GM19372 (cell line): Measurements from ENCODE around the gene TBX2.
"Not testable (repeated sequence)": the region's sequence is repeated elsewhere in the genome, so short reads cannot be mapped to it uniquely, and the experiment has no call there.

Experiments
- ATAC-seq: cut with Tn5 transposase; IDR thresholded peaks from one replicate; pipeline ENCODE4 v1.9.1; 2021; ENCODE audit warnings: mild to moderate bottlenecking, low read depth, moderate library complexity; ENCODE audit not compliant: unreplicated experiment

The TBX2 gene

DNA sequence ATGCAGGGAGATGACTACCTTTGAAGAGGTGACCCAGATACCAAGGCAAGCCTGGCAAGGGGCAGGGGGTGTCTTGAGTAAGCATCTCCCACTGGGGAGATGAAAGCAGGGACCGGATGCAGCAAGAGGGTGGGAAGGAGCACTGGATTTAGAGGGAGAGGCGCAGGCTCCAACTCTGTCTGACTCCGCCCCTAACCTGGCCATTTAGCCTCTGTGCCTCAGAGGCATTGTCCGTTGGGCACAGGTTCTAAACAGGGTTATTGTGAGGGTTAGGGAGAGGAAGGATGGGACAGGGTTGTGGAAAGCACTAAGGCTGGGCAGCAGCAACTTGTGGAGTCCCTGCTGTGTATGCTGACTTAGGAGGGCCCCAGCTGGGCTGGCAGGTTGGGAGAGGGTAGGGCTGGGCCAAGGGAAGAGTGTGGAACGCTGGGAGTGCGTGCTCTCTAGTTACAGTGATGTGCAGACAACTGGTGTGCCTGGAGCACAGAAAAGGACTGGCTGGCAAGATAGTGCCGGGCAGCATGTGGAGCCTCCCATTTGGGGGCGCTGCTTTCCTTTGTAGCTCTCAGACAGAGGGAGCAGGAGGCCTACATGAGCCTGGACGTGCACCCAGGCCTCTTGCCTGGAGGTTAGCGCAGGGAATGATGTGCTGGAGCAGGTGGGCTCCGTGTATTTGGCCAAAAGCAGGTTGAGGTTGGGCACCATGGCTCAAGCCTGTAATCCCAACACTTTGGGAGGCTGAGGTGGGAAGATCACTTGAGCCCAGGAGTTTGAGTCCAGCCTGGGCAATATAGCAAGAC lies 26.2 kb downstream of the TBX2 start:
- no peak for ATAC-seq

DNA sequence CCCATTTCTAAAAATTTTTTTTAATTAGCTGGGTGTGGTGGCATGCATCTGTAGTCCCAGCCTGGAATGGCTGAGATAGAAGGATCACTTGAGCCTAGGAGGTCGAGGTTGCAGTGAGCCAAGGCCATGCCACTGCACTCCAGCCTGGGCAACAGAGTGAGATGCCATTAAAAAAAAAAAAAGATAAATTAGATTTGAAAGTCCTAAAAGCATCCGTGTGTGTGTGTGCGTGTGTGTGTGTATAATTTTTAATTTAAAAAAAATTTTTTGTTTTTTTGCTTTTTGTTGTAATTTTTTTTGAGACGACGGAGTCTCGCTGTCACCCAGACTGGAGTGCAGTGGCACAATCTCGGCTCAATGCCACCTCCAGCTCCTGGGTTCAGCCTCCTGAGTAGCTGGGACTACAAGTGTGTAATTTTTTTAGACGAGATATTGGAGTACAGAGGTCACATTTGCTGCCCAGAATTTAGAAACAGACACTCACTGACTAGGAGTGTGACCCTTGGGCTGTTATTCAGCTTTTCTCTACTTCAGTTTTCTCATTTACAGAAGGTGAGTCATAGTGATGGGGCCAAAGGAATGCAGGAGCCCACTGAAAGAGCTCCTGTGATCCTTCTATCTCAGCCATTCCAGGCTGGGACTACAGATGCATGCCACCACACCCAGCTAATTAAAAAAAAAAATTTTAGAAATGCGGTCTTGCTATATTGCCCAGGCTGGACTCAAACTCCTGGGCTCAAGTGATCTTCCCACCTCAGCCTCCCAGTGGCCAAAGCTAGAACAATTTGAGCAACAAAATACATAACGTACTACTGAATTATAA lies 27.1 kb downstream of the TBX2 start:
- no peak for ATAC-seq

DNA sequence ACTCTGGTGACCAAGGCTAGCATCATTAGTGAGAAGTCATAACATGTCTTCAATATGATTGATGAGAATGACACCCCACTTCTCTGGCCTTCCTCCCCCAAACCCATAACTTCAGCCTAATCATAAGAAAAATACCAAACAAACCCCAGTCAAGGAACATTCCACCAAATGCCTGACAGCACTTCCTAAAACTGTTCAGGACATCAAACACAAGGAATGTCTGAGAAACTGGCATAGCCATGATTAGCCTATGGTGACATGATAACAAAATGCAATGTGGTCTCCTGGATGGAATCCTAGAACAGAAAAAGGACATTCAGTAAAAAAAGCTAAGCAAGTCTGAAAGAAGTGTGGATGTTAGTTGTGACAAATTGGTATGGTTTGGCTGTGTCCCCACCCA lies 27.9 kb downstream of the TBX2 start:
- ATAC-seq = no peak

DNA sequence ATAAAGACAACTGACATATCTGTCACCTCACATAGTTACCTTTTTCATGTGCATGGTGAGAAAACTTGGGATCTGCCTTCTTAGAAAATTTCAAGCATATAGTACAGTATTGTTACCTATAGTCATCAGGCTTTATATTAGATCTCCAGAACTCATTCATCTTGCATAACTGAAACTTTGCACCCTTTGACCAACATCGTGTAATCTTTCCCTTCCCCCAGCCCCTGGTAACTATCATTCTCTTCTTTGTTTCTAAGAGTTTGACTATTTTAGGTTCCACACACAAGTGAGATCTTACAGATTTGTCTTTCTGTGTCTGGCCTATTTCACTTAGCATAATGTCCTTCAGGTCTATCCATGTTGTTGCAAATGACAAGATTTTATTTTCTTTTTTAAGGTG lies 29.6 kb downstream of the TBX2 start:
- ATAC-seq = no peak

DNA sequence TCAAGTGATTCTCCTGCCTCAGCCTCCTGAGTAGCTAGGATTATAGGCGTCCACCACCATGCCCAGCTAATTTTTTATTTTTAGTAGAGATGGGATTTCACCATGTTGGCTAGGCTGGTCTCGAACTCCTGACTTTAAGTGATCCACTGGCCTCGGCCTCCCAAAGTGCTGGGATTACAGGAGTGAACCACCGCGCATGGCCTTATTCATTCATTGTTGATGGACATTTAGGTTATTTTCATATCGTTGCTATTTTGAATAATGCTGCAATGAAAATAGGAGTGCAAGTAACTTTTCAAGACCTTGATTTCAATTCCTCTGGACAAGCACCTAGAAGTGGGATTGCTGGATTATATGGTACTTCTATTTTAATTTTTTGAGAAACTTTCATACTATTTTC lies 30.2 kb downstream of the TBX2 start:
- ATAC-seq = not testable (repeated sequence)

DNA sequence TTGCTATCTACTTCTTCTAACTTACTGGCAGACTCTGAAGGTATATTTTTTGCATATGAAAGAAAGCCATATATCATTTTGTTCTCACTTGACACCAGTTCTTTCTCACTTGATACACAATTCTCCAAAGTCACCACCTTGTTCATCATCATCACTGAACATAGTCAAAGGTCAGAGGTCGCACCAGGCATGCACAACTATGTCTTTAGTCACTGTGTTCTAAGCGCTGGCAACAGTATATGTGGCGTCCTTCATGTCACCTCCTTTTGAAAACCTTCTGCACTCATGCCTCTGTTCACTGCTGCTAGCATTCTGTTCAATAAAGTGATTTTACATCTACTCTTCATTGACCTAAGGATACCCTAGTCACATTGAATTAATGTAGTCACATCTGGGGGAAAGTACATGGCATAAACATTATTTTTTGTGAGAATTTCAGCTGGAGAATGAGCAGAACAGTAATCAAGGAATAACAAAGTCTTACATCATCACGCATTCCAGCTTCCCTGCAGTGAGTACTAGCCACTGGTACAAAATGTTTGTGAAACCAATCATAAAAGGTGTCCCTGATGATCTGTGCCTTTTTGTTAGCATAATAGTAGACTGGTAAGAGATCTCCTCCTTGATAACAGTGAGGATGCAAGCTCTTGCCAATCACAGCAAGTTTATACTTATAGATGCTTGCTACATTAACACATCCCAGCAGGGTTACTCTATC lies 32.1 kb downstream of the TBX2 start:
- no peak for ATAC-seq

DNA sequence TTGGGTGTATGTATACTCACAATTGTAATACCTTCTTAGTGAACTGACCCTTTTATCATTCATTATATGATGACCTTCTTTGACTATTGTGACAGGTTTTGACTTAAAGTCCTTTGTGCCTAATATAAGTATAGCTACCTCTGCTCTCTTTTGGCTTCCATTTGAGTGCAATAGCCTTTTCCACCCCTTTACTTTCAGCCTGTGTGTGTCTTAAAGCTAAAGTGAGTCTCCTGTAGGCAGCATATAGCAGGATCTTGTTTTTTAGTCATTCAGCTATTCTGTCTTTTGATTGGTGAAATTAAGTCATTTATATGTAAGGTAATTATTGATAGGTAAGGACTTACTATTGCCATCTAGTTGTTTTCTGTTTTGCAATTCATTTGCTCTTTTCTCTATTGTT lies 36.6 kb downstream of the TBX2 start:
- ATAC-seq = no peak

DNA sequence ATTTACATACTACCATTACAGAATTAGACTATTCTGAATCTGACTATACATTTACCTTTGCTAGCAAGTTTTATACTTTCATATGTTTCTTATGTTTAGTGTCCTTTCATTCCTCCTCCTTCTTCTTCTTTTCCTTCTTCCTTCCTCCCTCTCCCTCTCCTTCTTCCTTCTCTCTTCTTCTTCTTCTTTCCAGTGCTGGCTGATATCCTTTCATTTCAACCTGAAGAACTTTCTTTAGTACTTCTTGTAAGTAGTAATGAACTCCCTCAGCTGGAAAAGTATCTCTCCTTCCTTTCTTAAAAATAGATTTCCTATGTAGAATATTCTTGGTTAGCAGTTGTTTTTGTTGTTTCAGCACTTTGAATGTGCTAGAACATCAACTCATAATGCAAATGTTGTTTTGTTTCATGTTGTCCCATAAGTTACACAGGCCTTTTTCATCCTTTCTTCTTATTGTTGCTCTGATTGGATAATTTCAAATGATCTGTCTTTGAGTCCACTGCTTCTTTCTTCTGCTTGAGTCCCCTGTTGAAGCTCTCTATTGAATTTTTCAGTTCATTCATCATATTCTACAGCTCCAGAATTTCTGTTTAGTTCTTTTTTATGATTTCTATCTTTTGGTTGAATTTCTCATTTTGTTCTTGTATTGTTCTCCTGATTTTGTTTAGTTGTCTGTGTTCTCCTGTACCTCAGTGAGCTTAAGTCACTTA lies 37.5 kb downstream of the TBX2 start:
- ATAC-seq = no peak

DNA sequence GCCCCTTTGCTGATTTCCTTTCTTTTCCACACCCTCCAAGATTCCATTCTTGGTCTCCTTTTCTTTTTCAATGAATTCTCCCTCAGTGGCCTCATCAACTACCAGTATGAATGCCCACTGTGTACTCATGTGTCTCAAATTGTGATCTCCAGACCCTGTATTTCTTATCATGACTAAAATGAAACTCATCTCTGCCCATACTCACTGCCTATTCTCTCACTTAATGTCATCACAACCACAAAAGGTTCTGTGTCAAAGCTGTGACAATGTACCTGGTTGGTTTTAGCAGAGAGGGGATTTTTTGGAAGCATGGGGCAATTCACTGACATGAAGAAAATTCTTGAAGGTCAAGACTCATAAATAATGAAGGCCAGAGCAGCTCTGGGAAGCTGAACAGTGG lies 41.1 kb downstream of the TBX2 start:
- no peak for ATAC-seq

DNA sequence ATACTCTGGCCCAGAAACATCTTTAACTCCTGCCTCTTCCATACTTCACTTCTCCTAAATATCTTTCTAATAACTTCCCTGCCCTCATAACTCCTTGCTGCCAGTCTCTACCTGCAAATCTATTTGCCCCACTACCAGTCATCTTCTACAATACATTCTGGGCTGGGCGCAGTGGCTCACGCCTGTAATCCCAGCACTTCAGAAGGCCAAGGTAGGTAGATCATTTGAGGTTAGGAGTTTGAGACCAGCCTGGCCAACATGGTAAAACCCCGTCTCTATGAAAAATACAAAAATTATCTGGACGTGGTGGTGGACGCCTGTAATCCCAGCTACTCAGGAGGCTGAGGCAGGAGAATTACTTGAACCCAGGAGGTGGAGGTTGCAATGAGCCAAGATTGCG lies 41.9 kb downstream of the TBX2 start:
- ATAC-seq = not testable (repeated sequence)

DNA sequence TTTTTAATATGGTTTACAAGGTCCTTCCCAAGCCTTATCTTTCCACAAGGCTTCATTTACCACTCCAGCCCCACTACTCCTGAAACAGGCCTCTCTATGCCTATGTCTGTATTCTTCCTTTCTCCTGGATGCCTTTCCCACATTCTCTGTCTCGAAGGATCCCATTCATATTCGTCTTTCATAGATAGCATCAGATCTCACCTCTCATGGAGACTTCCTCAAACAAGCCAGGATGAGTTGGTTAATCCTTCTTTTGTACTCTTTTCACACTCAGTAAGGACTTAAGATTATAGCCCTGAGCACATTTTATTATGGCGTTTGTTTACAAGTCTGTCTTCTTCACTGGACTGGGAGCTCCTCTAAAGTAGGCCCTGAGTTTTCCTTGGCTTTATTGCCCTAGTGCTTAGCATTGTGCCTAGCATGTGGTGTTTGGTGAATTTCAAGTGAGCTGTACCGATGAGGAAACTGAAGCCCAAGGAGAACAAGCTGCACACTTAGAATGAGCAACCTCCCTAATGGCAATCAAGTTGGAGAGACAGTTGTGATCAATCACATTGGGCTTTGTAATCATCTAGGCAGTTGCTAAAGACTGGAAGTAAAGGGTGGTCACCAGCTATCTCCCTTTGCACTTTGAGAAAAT lies 42.6 kb downstream of the TBX2 start:
- ATAC-seq = no peak

DNA sequence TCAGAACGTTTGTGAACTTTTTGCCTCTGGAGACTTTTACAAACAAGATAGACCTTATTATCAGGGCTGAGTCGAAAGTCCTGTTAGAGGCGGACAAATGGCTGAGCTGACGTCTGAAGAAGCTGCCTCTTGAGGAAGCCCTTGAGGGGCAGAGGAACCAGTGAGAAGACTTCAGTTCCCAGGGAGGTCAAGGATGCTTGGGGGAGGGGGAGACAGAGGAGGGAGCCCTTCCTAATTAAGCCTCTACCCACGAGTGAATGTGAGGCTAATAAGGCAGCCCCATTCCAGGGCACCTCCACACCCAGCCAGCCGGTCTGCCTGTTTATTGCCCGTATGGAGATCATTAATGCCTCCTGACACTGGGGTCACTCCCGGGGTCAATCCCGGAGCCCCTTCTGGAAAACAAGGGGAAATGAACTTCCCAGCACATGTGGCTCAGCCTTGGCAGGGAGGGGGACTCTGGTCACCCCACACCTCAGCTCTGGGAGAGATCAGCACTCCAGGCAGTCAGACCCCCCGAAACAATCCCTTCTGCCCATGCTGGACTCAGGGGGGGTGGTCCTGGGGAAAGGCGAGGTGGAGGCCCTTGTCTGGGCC lies 43.3 kb downstream of the TBX2 start:
- no peak for ATAC-seq

DNA sequence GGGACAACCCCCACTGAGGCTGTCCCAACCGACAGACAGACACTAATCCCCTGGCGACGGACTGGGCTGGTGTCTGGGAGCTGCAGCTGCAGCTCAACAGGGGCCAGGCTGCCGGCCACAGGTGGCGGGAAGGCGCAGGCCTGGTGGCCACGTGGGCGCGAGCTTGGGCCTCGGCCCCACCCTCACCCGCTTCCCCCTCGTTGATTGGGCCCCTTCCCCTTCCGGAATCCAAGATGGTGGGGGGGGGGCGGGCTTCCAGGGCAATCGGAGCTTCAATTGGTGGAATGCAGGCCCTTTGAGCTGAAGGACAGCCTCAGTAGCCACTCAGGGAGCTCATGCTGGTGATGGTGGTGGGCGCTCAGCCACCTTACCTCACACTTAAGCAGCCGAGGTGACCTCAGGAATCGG lies 43.8 kb downstream of the TBX2 start:
- ATAC-seq = no peak

DNA sequence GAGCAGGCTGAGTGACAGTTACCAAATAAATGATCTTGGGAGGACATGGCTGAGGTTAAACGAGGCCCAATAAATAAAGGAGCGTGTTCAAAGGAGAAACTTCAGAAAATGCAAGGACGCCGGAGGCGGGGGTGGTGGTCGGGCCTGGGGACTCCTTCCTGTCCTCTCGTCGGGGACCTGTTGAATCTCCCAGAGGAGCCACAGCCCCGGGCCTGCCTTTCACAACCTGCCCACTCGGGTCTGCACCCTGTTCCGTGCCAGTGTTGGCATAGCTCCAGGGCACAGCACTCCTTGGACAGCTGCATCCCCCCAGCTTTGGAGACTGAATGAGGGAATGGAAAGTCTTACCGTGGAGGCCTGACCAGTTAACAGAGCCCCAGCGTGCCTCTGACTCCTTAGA lies 44.4 kb downstream of the TBX2 start:
- no peak for ATAC-seq

DNA sequence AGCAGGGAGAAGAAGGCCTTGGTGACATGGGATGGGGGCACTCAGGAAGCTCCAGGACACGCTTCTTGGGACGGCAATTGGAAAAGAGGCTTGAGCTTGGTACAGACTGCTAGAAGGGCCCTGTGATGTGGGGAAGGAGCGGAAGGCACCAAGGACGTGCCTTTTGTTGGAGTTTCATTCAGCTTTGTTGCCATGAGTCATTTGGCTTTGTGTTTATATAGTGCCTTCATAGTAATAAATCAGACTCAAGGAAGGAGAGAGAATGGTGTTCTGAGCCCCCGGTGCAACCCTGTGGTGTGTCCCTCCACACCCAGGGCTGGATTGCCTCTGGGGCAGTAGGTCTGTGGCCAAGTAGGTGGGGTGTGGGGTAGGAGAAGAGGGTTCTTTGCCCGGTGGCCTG lies 45.2 kb downstream of the TBX2 start:
- no peak for ATAC-seq

DNA sequence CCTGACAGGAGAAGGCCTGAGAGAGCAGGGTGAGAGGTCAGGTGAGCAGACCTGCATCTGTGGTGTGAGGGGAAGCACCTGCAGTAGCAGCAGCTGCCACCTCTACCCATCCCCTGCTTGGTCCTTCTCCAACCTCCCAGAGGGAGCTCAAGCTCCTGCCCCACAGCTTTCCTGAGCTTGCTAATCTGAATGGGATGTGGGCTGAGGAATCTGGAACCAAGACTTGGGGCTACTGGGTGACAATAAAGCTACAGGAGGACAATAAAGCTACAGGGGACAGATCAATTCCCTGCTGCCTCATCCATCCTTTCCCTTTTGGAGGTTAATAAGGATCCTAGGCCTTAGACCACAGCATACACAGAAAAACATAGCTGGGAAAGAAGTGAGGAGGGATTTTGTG lies 47.7 kb downstream of the TBX2 start:
- no peak for ATAC-seq

DNA sequence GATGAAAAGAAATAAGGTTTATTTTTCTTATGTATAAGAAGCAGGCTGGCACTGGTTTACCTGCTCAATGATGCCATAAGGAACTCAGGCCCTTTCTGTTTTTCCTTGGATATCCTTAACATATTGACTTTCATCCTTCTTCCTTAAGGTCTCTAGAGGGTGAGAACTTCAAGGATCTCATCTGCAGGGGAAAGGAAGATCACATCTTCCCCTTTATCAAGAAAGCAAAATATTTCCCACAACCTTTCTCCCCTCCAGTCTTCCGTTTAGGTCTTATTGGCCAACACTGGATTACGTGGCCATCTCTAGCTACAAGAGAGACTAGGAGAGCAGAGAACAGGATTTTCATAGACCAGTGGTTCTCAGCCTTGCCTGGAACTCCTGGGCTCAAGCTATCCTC lies 48.4 kb downstream of the TBX2 start:
- ATAC-seq = no peak

DNA sequence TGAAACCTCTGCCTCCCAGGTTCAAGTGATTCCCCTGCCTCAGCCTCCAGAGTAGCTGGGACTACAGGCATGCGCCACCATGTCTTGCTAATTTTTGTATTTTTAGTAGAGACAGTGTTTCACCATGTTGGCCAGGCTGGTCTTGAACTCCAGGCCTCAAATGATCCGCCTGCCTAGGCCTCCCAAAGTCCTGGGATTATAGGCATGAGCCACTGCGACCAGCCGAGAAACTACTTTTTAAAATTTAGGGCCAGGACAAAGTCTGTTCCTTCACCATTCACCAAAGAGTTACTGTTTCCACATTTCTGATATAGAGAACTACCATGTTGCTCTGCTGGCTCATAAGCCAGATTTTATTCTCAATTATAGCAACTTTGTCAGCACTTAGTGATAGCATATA lies 49.5 kb downstream of the TBX2 start:
- ATAC-seq = not testable (repeated sequence)

DNA sequence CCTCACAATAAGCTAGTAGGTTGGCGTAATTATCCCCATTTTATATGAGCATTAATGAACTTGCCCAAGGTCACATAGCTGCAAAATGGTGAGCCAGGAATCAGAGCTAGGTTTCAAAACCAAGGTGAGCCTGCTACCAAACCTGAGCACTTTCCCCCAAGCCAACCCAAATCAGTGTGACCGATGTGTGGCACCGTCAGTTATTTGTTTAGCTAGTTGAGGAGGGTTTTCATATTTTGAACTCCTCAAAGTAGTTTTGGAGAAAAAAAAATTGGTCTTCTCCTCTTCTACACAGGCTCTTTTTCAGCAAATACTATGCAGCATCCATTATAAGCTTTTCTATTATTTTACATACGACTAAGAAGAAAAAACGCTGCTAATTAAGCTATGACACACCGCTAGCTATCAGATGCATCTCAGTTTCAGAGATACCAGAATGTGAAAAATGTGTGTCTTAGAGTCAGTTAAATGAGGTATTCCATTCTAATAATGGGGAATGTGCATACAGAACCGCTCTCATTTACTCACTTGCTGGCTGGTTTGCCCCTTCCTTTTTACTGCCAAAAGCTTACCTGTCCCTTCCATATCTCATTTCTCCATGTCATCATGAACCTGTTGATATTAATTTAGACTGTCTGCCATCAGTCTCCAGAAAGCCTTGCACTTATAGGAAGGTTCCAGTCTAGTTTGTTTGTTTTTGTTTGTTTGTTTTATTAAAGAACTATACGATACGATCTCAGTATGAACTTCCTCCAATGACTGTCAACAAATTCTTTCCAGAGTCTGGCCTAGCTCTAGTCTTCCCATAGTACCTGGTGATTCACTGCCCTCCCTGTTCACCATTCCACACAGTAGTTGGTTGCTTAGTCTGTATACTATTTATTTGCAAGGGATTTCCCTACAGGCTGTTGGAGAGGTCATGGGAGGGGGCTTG lies 50.3 kb downstream of the TBX2 start:
- no peak for ATAC-seq
